K562 (cell line): ENCODE results near the gene CST6.

Source experiments
- ELK1 ChIP-seq: sonication (generic); formaldehyde crosslinking; IDR thresholded peaks from 2 replicates; pipeline ENCODE4 v1.8.1; 2022; ENCODE audit warnings: missing genetic modification reagents
- MAFF ChIP-seq: IDR thresholded peaks from 2 replicates; pipeline ENCODE4 v1.6.1; 2012; ENCODE audit warnings: low read length, improper control_type of control experiment
- MEF2A ChIP-seq: IDR thresholded peaks from 2 replicates; pipeline ENCODE4 v1.6.1; 2011; ENCODE audit warnings: low read depth, mild to moderate bottlenecking, low read length, moderate library complexity; ENCODE audit not compliant: control insufficient read depth
- ZKSCAN1 ChIP-seq: fragments of 150-350 bp; IDR thresholded peaks from 2 replicates; pipeline ENCODE4 v1.6.1; 2016; ENCODE audit warnings: low read depth, low read length

- no peak; the same call in 1 of the 2 replicates for TF ChIP-seq MAFF
- TF ChIP-seq ZKSCAN1 = no peak
- no peak for TF ChIP-seq ELK1
- TF ChIP-seq MEF2A = no peak
These were observed 50.6 kb downstream of the CST6 start for GRCh38 chr11:66062408-66062807.
